HG03097 (cell line): ENCODE results near the gene CLDN24.

Experiments
- ATAC-seq: cut with Tn5 transposase; IDR thresholded peaks from one replicate; pipeline ENCODE4 v1.9.1; 2021; ENCODE audit not compliant: unreplicated experiment, low FRiP score

CLDN24 gene

GRCh38 chr4:183286590-183287308, 35.5 kb downstream of the CLDN24 start:
- no peak for ATAC-seq

- ATAC-seq: no peak
Measured at GRCh38 chr4:183285886-183286285, 36.3 kb downstream of the CLDN24 start.

- ATAC-seq: no peak
Measured at GRCh38 chr4:183284965-183285364, 37.3 kb downstream of the CLDN24 start.

- no peak for ATAC-seq
Measured at GRCh38 chr4:183284258-183284785, 37.9 kb downstream of the CLDN24 start.

GRCh38 chr4:183276106-183276505, 46.1 kb downstream of the CLDN24 start:
- ATAC-seq: no peak

- ATAC-seq: no peak
Measured at GRCh38 chr4:183272384-183272783, 49.8 kb downstream of the CLDN24 start.
